ENCODE measurements around the gene DIP2B.

Gene DIP2B

DNA sequence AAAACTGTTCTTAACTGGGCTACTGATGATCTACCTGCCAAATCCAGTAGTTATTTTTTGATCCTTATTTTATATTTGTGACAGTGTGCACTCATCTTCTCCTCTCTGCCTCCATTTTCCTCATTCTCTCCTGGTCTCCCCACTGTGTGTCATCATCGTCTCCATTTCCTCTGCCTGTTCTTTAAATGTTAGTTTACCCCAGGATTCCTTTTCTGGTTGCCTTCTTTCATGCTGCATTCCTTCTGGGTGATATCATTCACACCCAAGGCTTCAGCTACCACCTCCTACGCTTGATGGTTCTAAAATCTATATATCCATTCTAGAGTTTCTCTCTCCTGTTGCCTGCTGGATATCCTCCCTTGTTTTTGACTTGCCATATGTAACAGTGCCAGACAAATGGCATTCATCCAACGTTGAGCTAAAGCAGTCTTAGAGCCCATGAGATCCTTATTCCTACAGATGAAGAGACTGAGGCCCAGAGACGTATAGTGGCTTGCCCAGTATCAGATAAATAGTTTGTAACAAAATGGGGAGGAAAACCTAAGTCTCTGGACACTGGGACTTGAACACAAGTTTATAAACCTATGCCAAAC is 109.5 kb downstream of the DIP2B start:
- DNase-seq = no peak

DNA sequence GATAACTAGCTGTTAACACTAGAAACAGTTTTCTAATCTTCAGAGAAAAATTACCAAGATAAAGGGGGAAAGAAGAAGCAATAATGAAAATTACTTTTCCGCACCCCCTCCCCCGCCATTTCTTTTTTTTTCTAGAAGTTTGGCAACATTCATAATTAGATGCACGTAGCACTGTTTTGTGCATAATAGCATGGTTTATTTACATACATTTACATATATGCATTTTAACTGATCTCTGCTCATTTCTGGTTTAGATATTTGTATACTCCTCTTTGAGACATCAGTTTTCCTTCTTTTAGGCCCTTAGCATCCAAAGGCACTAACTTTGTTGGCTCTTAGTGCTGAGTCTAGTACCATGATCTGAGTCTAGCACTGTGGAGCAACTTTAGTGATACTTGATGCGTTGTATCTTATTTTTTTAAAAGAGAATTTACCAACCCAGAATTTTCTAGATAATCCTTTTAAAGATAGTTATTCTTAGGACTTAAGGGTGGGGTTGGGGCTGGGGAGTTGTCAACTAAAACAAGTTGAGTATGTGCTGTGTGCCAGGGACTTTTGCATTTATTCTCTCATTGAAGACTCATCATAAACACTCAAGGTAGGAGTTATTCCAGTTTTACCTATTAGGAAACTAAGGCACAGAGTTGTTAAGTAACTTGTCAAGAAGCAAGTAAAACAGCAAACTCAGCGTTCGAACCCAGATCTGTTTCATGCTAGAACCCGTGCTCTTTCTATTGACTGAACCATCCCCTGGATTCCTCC is 110.5 kb downstream of the DIP2B start:
- no peak for DNase-seq

DNA sequence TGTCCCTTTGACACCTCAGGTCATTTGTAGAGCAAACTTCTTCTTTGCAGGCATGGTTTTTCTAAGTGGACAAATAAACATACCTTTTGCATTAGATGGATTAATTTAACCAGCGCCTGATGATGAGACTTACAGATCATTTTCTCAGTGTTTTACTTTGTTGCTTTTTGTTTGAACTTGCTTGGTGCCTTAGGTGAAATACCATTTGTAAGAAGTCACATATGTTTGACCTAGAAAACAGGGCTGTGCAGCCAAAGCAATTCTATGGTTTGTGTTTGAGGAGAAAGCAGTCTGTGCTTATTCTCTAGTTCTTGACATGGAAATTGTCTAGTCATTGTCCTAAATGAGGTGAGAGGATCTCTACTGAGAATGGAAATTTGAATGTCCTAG is 111.1 kb downstream of the DIP2B start:
- no peak for DNase-seq

DNA sequence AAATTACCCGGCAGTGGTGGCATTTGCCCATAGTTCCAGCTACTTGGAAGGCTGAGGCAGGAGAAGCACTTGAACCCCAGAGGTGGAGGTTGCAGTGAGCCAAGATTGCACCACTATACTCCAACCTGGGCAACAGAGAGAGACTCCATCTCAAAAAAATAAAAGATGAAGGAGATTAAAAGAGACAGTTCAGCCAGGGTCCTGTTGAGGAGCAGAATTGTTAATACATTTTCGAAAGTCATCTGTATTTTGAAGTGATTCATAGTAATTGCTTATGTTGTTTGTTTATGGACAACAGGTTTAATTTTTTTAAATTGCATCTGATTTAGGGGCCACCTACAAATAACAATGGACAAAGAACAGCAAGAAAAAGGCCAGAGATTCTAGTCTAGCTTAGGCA is 112.9 kb downstream of the DIP2B start:
- DNase-seq = no peak

DNA sequence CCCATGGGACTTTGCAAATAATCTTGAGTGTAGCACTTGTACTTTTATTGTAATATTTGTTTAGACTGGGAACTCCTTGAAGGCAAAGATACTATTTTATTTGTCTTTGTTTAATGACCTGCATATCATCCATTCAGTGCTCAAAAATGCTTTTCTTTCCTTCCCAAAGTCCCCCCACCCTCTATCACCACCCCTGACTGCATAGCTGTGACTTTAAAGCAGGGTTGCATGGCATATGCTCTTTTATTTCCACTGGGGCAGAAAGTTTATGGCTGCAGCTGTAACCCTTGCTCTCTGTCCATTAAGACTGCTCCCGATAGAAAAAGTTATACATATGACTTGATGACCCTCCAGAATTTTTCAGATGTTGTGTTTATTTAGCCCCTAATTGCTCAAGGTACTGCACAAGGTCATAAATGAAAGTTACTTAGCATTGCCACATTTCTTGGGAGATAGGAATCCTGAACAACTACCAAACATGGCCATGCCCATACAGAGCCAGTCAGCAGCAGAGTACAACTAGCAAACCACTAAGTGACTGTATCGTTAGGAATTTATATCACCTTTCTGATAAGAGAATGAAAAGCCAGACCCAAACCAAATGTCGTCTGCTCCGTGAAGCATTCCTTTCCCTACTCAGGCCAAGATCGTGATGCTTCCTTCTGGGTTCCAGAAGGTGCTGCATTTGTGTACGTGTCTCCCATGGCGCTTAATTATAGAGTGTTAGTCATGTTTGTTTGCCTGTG is 114.3 kb downstream of the DIP2B start:
- DNase-seq = no peak

DNA sequence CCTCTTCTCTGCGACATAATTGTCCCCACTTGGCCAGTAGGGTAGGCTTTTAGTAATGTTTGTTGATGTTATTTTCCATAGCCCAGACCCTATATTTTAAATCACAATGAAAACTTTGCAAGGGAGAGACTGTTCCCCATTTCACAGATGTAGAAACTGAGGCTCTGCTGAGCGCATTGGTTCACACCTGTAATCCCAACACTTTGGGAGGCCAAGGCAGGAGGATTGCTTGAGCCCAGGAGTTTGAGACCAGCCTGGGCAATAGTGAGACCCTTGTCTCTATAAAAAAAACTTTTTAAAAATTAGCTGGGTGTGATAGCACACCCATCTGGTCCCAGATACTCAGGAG is 114.8 kb downstream of the DIP2B start:
- DNase-seq = no peak

DNA sequence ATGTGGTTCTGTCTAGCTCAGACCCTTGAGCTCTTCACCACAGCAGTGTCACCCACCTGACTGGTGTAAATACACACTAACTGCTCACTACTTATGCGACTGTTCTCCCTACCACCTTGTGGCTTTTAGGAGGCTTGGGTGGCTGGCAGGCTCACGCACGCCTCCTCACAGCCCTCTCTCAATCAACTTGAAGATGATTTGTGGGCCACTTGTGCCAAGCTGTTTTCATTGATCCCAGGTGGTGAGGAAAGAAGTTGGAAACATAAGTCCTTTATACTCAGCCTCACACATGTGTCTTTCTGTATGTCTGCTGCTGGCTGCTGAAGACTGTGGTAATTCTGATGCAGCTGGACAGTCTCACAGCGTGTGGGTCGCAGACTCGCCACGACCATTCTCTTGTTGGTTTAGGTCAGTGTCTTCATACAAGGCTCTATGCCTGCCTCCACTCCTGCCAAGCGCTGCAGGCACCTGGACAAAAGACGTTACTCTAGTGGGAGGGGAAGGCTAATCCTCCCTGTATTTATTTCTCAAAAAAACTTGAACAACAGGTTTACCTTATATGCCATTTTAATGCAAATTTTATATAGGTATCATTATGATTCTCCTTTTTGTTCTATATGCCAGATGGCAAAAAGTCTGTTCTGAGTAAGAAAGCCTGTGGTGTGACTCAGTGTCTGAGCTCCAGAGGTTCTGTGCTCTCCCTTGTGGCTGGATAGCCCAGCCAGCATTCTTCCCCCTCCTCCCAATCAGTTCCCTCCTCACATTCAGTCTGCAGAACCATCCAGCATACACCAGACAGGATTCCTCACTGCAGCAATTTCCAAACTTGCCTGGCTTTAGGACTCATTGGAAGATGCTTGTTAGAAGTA is 115.6 kb downstream of the DIP2B start:
- peak; percentile 81 for DNase-seq

DNA sequence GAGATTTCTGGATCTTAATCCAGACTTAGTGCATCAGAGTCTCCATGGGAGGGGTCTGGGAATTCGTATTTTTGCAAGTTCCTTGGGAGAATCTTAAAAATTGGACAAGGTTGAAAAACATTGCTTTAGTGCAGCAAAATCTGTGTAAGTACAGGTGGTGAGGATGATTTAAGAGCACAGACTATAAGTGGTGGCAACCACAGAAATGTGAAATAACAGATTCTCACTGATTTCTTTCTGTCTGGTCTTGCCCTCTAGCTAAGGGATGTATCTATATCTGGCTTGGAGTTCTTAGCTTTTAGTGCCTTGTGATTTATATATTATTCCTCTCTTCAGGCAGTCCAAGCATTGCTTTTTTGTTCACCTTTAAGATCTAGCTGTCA is 116.2 kb downstream of the DIP2B start:
- DNase-seq = no peak

DNA sequence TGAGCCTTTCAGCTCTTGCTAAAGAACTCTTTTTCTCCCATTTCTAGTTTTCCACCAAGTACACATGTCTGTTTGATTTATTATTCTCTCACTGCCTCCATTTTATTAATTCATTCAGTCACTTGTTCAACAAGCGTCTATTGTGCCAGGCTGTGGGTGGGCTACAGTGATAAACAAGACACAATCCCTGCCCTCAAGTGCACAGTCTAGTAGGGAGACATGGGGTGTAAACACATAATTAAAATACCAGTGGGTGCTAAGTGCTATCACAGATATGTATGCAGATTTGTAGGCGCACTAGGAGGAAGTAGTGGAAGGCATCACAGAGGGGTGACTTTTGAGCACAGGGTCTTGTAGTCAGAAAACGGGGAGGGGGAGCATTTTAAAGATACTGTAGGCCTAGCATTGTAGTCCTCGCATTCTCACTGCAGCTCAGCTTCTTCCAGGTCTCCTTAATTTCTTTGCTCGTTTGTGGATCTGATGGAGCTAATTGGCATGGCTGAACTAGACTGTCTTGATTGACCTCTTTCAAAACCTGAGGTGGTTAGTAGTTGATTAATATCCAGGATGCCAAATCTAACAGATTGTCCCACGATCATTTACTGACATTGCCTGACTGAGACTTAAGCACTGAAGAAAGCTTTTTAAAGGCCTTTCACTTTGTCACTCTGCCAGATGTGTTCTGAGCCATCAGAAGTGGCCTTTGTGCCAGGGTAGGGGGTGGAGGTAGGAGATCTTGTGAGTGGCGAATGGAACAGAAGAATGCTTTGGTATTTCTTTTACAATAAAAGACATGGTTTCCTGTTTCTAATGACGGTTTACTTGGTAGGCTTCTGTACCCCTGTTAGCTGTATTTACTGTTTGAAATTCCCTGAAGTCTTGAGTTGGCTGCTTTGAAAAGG is 116.9 kb downstream of the DIP2B start:
- no peak for DNase-seq

DNA sequence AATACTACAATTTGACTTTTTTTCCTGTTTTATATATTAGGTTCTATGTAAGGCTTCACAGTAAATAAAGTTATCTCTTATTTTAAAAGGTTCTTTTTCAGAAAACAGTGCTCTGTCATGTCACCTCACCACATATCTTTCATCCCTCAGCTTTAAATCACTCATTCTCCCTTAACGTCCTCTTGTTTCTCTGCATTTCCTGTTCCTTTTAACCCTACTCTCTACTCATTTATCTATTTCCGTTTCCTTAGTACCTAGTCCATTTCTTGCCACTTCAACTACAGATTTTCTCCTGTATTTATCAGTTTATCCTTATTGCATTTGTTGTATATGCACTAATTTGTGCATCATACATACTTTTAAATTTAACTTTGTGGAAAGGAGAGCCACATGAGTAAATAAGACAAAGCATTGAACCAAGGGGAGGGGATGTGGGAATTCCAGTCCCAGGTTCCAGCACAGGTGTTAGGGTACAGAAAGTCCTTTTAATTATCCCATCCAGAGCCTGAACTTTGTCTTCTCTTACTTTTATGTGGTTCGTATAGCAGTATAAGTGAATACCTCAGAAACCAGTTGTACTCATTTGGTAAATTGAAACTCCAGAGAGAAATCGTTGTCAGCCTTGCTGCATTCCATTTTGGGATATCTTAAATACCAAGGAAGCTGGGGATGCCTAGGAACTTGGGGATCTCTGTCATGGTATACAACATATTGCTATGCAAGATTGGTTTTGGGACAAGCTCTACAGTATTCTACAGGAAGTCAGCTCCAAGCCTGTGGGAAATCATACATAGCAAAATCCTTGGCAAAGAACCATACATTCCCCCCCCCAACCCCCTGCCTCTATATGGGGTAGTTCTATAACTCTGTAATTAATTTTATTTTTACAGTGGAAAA is 120.5 kb downstream of the DIP2B start:
- DNase-seq = no peak

DNA sequence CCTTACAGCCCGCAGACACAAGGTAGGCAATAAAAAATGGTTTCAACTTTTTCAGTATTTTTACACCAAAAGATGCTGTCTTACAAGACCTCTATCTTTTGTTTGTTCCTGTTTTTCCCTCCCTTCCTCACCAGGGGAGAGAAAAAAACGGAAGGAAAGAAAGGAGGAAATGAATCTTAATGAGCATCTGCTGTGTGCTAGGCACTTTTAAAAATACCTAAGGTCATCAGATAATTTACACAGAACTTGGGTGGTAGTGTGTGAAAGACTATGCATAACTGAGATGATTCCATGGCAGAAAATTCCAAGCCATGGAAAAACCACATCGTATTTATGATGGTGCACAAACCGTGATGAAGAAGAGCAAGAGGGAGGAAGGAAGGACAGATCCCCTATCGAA is 121.2 kb downstream of the DIP2B start:
- DNase-seq = no peak

DNA sequence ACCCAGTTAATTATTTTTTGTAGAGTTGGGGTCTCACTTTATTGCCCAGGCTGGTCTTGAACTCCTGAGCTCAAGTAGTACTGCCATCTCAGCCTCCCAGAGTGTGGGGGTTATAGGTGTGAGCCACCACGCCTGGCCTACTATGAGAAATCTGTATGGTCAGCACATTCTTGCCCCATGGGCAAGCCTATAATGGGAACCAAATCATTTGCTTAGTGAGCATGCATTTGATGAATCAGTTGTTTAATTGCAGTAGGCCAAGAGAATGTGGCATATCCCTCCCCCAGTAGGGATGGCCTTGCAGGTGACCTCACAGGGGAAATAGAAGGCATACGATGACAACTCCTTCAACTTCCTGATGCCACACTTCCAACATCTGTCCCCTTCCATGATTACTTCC is 122.7 kb downstream of the DIP2B start:
- no peak for DNase-seq

DNA sequence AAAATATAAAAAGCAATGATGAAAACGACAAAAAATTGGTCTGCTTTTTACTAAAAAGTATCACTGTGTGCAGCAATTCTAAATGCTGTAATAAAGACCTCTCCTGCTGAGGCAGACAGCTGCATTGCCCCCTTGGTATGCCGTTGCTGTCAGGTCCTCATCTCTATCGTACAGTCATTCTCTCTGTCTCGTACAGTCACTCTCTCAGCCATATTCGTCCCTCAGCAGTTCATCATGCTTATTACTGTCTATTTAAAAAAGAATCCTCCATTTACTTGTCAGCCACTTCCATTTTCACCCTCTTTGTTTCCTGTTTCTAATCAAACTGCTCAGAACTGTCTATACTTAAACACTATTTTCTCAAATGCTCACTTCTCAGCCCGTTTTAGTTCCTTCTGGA is 123.6 kb downstream of the DIP2B start:
- no peak for DNase-seq

DNA sequence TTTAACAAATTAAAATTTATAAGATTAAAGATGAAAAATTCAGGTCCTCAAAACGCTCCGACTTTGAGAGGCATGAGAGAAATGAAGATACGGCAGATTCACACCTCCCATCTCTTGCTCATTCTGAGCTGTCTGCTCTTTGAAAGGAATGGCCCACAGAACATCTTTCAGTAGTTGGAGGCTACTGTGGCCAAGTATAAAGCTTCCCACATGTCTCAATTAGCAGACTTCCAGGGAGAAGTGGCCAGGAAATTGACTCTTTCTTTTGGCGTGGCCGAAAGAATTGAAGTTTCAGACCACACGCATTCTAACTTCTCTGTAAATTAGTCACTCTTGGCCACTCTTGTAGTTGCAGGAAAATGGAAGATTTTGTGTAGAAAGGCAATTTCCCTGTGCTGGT is 129.2 kb downstream of the DIP2B start:
- DNase-seq = no peak

DNA sequence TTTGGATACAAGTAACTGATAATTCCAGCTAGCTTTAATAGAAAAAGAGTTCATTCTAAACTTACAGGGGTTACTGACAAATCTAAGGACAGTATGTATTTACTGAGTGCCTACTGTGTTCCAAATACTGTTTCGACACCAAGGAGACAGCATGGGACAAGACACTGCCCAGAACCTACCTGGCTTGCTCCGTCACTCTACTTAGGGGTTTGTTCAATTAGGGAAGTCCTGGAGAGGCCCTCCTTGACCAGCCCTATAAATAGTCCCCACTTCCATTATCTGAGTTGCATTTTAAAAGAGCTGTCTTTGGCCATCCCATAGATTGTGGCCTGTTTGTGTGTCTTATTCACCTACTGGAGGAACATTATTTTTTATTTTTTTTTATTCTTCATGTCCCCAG is 129.6 kb downstream of the DIP2B start:
- no peak for DNase-seq

DNA sequence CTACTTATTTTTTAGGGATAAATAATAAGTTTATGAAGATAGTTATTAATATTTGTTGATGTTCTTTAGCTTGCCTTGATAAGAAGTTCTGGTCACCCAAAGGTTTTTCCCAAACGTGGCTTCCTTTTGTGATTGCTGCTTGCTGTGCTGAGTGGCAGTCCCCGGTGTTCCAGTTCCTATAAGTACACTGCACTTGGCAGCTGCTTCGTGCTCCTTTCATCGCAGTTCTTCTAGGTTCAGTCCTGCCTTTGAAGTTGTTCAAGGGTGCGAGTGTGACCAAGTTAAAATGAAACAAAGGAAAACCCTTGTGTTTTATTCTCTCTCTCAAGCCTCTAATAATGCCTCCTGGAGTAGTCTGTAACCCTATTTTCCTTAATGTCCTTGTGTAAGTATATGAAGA is 130.6 kb downstream of the DIP2B start:
- DNase-seq = no peak

DNA sequence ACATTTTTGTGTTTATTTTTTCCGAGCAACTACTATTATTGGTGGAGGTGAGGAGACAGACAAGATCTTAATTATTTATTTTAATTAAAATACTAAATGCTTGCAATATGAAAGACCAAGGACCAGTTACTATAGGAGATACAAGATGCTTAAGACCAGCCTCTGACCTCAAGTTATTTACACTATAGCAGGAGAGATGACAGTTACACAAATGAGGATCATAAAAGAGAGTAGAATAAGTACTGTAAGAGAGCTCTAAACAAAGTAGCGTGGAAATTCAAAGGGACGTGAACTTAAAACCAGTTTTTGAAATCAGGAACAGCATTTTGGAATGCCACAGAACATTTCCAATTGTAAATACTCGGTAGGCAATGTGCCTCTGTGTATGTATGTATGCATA is 131.1 kb downstream of the DIP2B start:
- no peak for DNase-seq

DNA sequence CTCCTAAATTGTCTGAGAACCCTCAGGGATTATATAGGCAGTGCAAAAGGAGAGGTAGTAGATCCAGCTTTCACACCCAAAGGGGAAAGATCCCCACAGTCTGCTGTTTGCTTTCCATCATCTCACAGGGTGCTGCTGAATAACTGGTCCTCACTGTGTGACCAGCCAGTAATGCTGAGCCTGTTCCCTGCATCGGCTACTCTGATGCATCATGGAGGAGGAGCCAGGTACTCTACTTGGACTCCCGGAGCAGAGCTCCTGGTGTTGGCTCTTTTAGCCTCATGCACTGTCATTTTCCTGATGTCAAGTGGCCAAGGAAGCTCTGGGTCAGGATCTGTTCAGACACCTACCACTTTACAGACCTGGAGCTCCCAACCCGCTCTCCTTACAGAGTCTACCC is 131.7 kb downstream of the DIP2B start:
- DNase-seq = no peak

DNA sequence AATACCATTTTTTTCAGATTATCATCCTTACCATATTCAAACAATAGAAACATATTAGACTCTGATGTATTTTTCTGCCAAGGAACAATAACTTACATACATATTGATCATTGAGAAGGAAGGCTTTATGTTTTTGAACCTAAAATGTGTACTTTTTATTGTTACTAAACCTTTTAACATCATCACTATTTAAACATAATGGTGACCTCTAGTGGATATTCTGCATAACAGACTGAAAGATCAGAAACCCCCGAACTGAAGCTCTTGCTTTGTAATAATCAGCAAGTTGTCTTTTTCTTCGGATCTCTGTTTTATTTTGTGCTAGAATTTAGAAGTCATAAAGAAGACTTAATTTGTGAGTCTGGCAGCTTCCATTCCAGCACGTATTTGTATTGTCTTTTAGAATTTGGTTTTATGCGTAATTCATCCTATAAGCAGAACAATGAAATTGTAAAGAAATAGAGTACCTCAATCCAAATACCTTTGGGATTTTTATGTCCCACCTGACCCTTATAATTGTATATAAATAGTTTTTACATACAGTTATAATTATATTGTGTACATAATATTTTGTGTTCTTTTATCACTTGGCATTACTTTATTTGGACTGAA is 133.2 kb downstream of the DIP2B start:
- DNase-seq = peak; percentile 41

DNA sequence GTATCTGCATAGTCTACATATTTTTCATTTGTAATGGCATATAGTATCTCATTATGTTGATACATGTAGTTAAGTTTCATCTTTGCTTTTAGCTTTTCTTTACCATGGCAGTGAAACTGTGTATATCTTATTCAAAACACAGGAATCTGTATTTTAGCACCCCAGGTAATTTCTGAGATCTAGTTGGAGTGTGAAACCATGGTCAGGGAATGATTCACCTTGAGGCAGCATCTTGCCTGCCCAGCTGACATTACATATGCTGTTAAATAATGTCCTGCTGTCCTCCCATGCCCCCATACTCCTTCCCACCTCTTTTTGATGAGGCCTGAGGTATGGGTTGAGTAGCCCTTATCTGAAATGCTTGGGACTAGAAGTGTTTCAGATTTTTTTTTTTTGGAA is 133.7 kb downstream of the DIP2B start:
- no peak for DNase-seq

DNA sequence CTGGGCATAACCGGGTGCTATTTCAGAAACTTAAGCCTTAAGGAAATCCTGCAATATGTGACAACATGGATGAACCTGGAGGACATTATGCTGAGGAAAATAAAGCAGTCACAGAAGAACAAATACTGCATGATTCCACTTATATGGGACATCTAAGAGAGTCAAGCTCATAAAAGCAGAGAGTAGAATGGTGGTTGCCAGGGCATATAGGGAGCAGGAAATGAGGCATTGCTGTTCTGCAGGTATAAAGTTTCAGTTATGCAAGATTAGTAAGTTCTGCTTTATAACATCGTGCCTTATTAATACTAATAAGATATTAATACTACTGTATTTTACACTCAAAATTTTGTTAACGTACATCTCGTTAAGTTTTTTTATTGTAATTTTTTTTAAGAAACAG is 134.9 kb downstream of the DIP2B start:
- DNase-seq = no peak
